H1 (cell line): ENCODE measurements around the gene GLS. TPM values are rescaled to one million over a fixed set of nuclear protein-coding genes. Genes with fewer than 3 reads are reported as not detected.

Experiments
- CTCF ChIA-PET: fragments of 300-600 bp; sonication (Branson Sonifier 250); formaldehyde crosslinking; loops from one replicate; lab custom pipeline; 2021; ENCODE audit not compliant: partially characterized antibody; lab: Charles Lee
- POLR2A ChIA-PET: fragments of 300-600 bp; sonication (Branson Sonifier 250); formaldehyde crosslinking; loops from one replicate; lab custom pipeline; 2021; ENCODE audit warnings: inconsistent platforms; ENCODE audit not compliant: partially characterized antibody; lab: Charles Lee
- DNase-seq, 2 experiments: peaks; one replicate each; pipeline versions ENCODE4 v3.0.0 to v3.0.0-alpha.2; 2010 to 2022; ENCODE audit warnings: low spot score in 2 of 2, low read depth in 1 of 2, mixed read lengths in 1 of 2
- FAIRE-seq: peaks from 2 replicates; lab custom pipeline; 2011; peaks lifted over from hg19 to GRCh38; lab: Jason Lieb, UNC
- H2AFZ ChIP-seq: 2 replicates; pipeline ENCODE4 v1.8.1; 2012; ENCODE audit warnings: low read length, inconsistent platforms
- H2AK5ac ChIP-seq: 2 replicates; pipeline ENCODE4 v1.6.1; 2013; ENCODE audit warnings: low read depth, low read length
- H2BK120ac ChIP-seq: replicated peaks from 2 replicates; pipeline ENCODE3; 2013; ENCODE audit warnings: low read depth, low read length, inconsistent platforms
- H2BK12ac ChIP-seq: 2 replicates; pipeline ENCODE4 v1.6.1; 2013; ENCODE audit warnings: low read depth, low read length
- H2BK15ac ChIP-seq: 2 replicates; pipeline ENCODE4 v1.6.1; 2013; ENCODE audit warnings: low read length
- H2BK20ac ChIP-seq: 2 replicates; pipeline ENCODE4 v1.6.1; 2013; ENCODE audit warnings: low read length
- H2BK5ac ChIP-seq: 2 replicates; pipeline ENCODE4 v1.6.1; 2013; ENCODE audit warnings: low read depth, low read length
- H3K14ac ChIP-seq: 2 replicates; pipeline ENCODE4 v1.6.1; 2013; ENCODE audit warnings: inconsistent platforms; ENCODE audit not compliant: insufficient read length
- H3K18ac ChIP-seq: 2 replicates; pipeline ENCODE4 v1.6.1; 2013; ENCODE audit warnings: low read length; ENCODE audit errors: extremely low read depth
- H3K23ac ChIP-seq: 2 replicates; pipeline ENCODE4 v1.6.1; 2013; ENCODE audit warnings: inconsistent platforms; ENCODE audit not compliant: insufficient read length
- H3K23me2 ChIP-seq: 2 replicates; pipeline ENCODE4 v1.6.1; 2013; ENCODE audit warnings: low read depth, low read length
- H3K27ac ChIP-seq: 2 replicates; pipeline ENCODE4 v1.6.1; 2011; ENCODE audit warnings: low read depth, low read length, inconsistent platforms
- H3K27me3 ChIP-seq, 4 experiments: replicated peaks in 1 of 4; 1 replicate in 1 of 4; 2 replicates in 3 of 4; pipeline versions ENCODE4 v1.6.1 to v1.8.1; 2011 to 2013; ENCODE audit warnings: low read length in 3 of 4, mild to moderate bottlenecking in 3 of 4, inconsistent platforms in 2 of 4, mixed read lengths in 2 of 4, moderate library complexity in 1 of 4; ENCODE audit not compliant: control insufficient read depth in 3 of 4, insufficient read depth in 3 of 4; ENCODE audit errors: extremely low read depth in 1 of 4
- H3K36me3 ChIP-seq, 4 experiments: 2 replicates each; pipeline versions ENCODE4 v1.6.1 to v1.8.1; 2011 to 2013; ENCODE audit warnings: mild to moderate bottlenecking in 4 of 4, low read length in 3 of 4, moderate library complexity in 2 of 4, control low read depth in 1 of 4, inconsistent platforms in 1 of 4; ENCODE audit not compliant: insufficient read depth in 4 of 4, control insufficient read depth in 2 of 4
- H3K4ac ChIP-seq: replicated peaks from 2 replicates; pipeline ENCODE3; 2013; ENCODE audit warnings: low read length, low read depth, mixed read lengths, inconsistent platforms; ENCODE audit not compliant: insufficient read length
- H3K4me1 ChIP-seq, 4 experiments: replicated peaks in 1 of 4; 1 replicate in 1 of 4; 2 replicates in 3 of 4; pipeline versions ENCODE4 v1.6.1 to v1.8.1; 2011 to 2013; ENCODE audit warnings: low read length in 3 of 4, inconsistent platforms in 2 of 4, mixed read lengths in 1 of 4; ENCODE audit not compliant: insufficient read depth in 4 of 4, control insufficient read depth in 3 of 4
- H3K4me2 ChIP-seq, 2 experiments: 2 replicates each; pipeline versions ENCODE4 v1.6.1 to v1.8.1; 2011 to 2013; ENCODE audit warnings: low read depth in 2 of 2, low read length in 2 of 2, control low read depth in 1 of 2, inconsistent platforms in 1 of 2, mild to moderate bottlenecking in 1 of 2; ENCODE audit not compliant: insufficient read depth in 1 of 2
- H3K4me3 ChIP-seq, 4 experiments: fragments of 200-600, 300-600 bp in 1 of 4; sonication (generic), shearing (Covaris generic), sonication (Bioruptor Twin) in 1 of 4; 2 replicates each; pipeline versions ENCODE4 v1.5.1 to v1.8.1; 2011 to 2016; ENCODE audit warnings: low read length in 4 of 4, low read depth in 3 of 4, control low read depth in 2 of 4, inconsistent platforms in 2 of 4, mild to moderate bottlenecking in 2 of 4, mixed read lengths in 1 of 4, moderate library complexity in 1 of 4; ENCODE audit not compliant: insufficient read depth in 2 of 4; ENCODE audit errors: extremely low read depth in 1 of 4
- H3K56ac ChIP-seq: replicated peaks from 2 replicates; pipeline ENCODE3; 2013; ENCODE audit warnings: low read depth, mild to moderate bottlenecking, mixed read lengths, low read length, inconsistent platforms; ENCODE audit not compliant: insufficient read length
- H3K79me1 ChIP-seq: 2 replicates; pipeline ENCODE4 v1.6.1; 2013; ENCODE audit warnings: low read depth, low read length, control low read depth
- H3K79me2 ChIP-seq, 2 experiments: 2 replicates each; pipeline versions ENCODE4 v1.6.1 to v1.8.1; 2012 to 2013; ENCODE audit warnings: low read length in 2 of 2, mild to moderate bottlenecking in 2 of 2, inconsistent platforms in 1 of 2; ENCODE audit not compliant: insufficient read depth in 2 of 2, control insufficient read depth in 1 of 2
- H3K9ac ChIP-seq, 4 experiments: replicated peaks in 1 of 4; 1 replicate in 1 of 4; 2 replicates in 3 of 4; pipeline versions ENCODE4 v1.6.1 to v1.8.1; 2011 to 2013; ENCODE audit warnings: low read depth in 3 of 4, low read length in 3 of 4, control low read depth in 2 of 4, mild to moderate bottlenecking in 2 of 4, moderate library complexity in 2 of 4, inconsistent platforms in 1 of 4; ENCODE audit errors: extremely low read depth in 1 of 4
- H3K9me3 ChIP-seq, 2 experiments: 2 replicates each; pipeline versions ENCODE4 v1.6.1 to v1.8.1; 2012 to 2013; ENCODE audit warnings: mild to moderate bottlenecking in 2 of 2, moderate library complexity in 2 of 2, control low read depth in 1 of 2, inconsistent platforms in 1 of 2, low read depth in 1 of 2, low read length in 1 of 2, mixed read lengths in 1 of 2; ENCODE audit not compliant: insufficient read depth in 2 of 2
- H4K20me1 ChIP-seq, 2 experiments: replicated peaks in 1 of 2; 2 replicates each; pipeline versions ENCODE3 to v1.8.1; 2011 to 2013; ENCODE audit warnings: inconsistent platforms in 2 of 2, low read length in 2 of 2, mild to moderate bottlenecking in 1 of 2; ENCODE audit not compliant: insufficient read depth in 2 of 2, control insufficient read depth in 1 of 2
- H4K5ac ChIP-seq: 2 replicates; pipeline ENCODE4 v1.6.1; 2013; ENCODE audit warnings: low read length, low read depth, mixed read lengths, inconsistent platforms; ENCODE audit not compliant: insufficient read length
- H4K8ac ChIP-seq: 2 replicates; pipeline ENCODE4 v1.8.0; 2013; ENCODE audit warnings: mild to moderate bottlenecking, moderate library complexity, low read length, inconsistent platforms; ENCODE audit not compliant: insufficient read depth; ENCODE audit errors: extremely low read depth
- H4K91ac ChIP-seq: replicated peaks from 2 replicates; pipeline ENCODE3; 2013; ENCODE audit warnings: low read length, mixed read lengths, inconsistent platforms; ENCODE audit not compliant: insufficient read length
- BACH1 ChIP-seq: IDR thresholded peaks from 2 replicates; pipeline ENCODE4 v1.6.1; 2012; ENCODE audit warnings: low read length, improper control_type of control experiment
- CTCF ChIP-seq, 3 experiments: IDR thresholded peaks; 1 replicate in 2 of 3; 2 replicates in 1 of 3; pipeline versions ENCODE4 v1.5.1 to v1.6.1; 2011; ENCODE audit warnings: low read length in 3 of 3, mild to moderate bottlenecking in 3 of 3, inconsistent platforms in 2 of 3, low read depth in 1 of 3, moderate library complexity in 1 of 3; ENCODE audit not compliant: insufficient read depth in 1 of 3; ENCODE audit errors: control extremely low read depth in 1 of 3
- EGR1 ChIP-seq: IDR thresholded peaks from 2 replicates; pipeline ENCODE4 v1.6.1; 2011; ENCODE audit warnings: low read depth, low read length, borderline replicate concordance
- EP300 ChIP-seq, 2 experiments: IDR thresholded peaks; 1 replicate in 1 of 2; 2 replicates in 1 of 2; pipeline ENCODE4 v1.6.1; 2011 to 2012; ENCODE audit warnings: low read depth in 2 of 2, low read length in 2 of 2, mild to moderate bottlenecking in 2 of 2, borderline replicate concordance in 1 of 2, inconsistent platforms in 1 of 2, moderate library complexity in 1 of 2
- GABPA ChIP-seq: IDR thresholded peaks from 2 replicates; pipeline ENCODE4 v1.6.1; 2011; ENCODE audit warnings: mild to moderate bottlenecking, low read length, moderate library complexity, borderline replicate concordance; ENCODE audit not compliant: insufficient read depth
- GTF2F1 ChIP-seq: IDR thresholded peaks from 2 replicates; pipeline ENCODE4 v1.6.1; 2012; ENCODE audit warnings: low read depth, low read length, improper control_type of control experiment, borderline replicate concordance
- MAX ChIP-seq: IDR thresholded peaks from 2 replicates; pipeline ENCODE4 v1.6.1; 2012; ENCODE audit warnings: inconsistent platforms
- SIRT6 ChIP-seq: IDR thresholded peaks from one replicate; pipeline ENCODE4 v1.7.1; 2012; ENCODE audit warnings: low read length, inconsistent platforms
- SP2 ChIP-seq: IDR thresholded peaks from 2 replicates; pipeline ENCODE4 v1.6.1; 2012; ENCODE audit warnings: mild to moderate bottlenecking, low read length, inconsistent platforms
- SRF ChIP-seq: IDR thresholded peaks from 2 replicates; pipeline ENCODE4 v1.6.1; 2011; ENCODE audit warnings: mild to moderate bottlenecking, low read depth, low read length, moderate library complexity
- TAF1 ChIP-seq: IDR thresholded peaks from 2 replicates; pipeline ENCODE4 v1.6.1; 2011; ENCODE audit warnings: mild to moderate bottlenecking, low read depth, low read length
- TEAD4 ChIP-seq: IDR thresholded peaks from 2 replicates; pipeline ENCODE4 v1.6.1; 2012; ENCODE audit warnings: low read depth, low read length, inconsistent platforms, mixed read lengths
- WGBS, 2 experiments: shearing (Covaris generic) in 1 of 2; methylation state at CpG; one replicate each; pipeline versions ENCODE4 v1.1.6 to v1.1.7; 2013 to 2015; ENCODE audit warnings: low lambda C conversion rate in 2 of 2, mixed read lengths in 2 of 2, inconsistent platforms in 1 of 2, low coverage in 1 of 2, missing lambda C conversion rate in 1 of 2; ENCODE audit not compliant: insufficient replicate concordance in 2 of 2, insufficient coverage in 1 of 2, insufficient read length in 1 of 2; ENCODE audit errors: extremely low coverage in 1 of 2, missing lambda C conversion rate in 1 of 2; 5-methylcytosine and 5-hydroxymethylcytosine counted together
- polyA plus RNA-seq, 7 experiments: library from polyadenylated mRNA; depleted of rRNA in 3 of 7; stranded (reverse) in 5 of 7; unstranded in 2 of 7; fragments of >200 nt in 5 of 7; fragments of 200-250 nt in 2 of 7; gene quantifications; 1 replicate in 5 of 7; 2 replicates in 1 of 7; 4 replicates in 1 of 7; pipeline versions ENCODE4 v1.2.1 to v1.2.3, GENCODE V29; 2011 to 2013; ENCODE audit warnings: missing spikeins in 2 of 7, mixed read lengths in 2 of 7
- total RNA-seq: library from RNA; stranded (reverse); fragmentation: NEBNext Ultra II Directional; extraction: Animal tissue kit (Norgen Biotek cat#: 25700); gene quantifications from 2 replicates; pipeline ENCODE4 v1.2.1, GENCODE V29; 2021

Gene GLS
- total and polyA plus RNA-seq, 2 of the 8 experiments (the other 6 are each of a cell fraction or from before 2014, with no cell fraction given): 15.7 to 89.8 TPM

- TF ChIP-seq EP300 (IDR thresholded peaks at IDR 0.05; ENCODE audit: borderline replicate concordance in 1 of 2, low read depth in 2 of 2, low read length in 2 of 2): no peak
- TF ChIP-seq BACH1: no peak
- TF ChIP-seq EGR1: no peak
- TF ChIP-seq SRF: no peak
- TF ChIP-seq CTCF (IDR thresholded peaks at IDR 0.05; ENCODE audit: control extremely low read depth in 1 of 3, insufficient read depth in 1 of 3, low read depth in 1 of 3, low read length in 3 of 3): no peak
- no peak for TF ChIP-seq MAX
- TF ChIP-seq GABPA: no peak
- no peak for TF ChIP-seq TAF1
- TF ChIP-seq SIRT6: no peak
- TF ChIP-seq GTF2F1: no peak
- TF ChIP-seq SP2: no peak
- TF ChIP-seq TEAD4: no peak
- H3K4me1 ChIP-seq: peaks cover 0 to 3% (median 1%) of the 10 kb centered on the region in 4 experiments; a peak in 2 of 7 replicates
- FAIRE-seq (no peak), DNase-seq (no peak)
- H3K56ac ChIP-seq: no peak overlapping the region
- no peak overlapping the region for H2BK12ac ChIP-seq
- no peak overlapping the region for H3K4me2 ChIP-seq
- no peak overlapping the region for H2AFZ ChIP-seq
- H2BK120ac ChIP-seq: no peak overlapping the region
- H4K91ac ChIP-seq: no peak overlapping the region
- no peaks in the 10 kb centered on the region for H3K23me2 ChIP-seq
- no peak overlapping the region for H3K27ac ChIP-seq
- H3K79me2 ChIP-seq: no peaks in the 10 kb centered on the region
- no peaks in the 10 kb centered on the region for H3K36me3 ChIP-seq
- H4K8ac ChIP-seq: no peak overlapping the region
- no peak overlapping the region for H3K23ac ChIP-seq
- H2AK5ac ChIP-seq: no peak overlapping the region
- POLR2A ChIA-PET: interaction anchor here (0.6 kb wide), 1 partner anchor 703 kb away, joined by 3 read pairs; no protein-coding TSS in a partner anchor
- CTCF ChIA-PET: interaction anchor here (1.2 to 2.1 kb wide), 3 partner anchors 11 to 167 kb away, joined by 4 to 9 read pairs (median 8); no protein-coding TSS in a partner anchor
- H4K5ac ChIP-seq: no peak overlapping the region
- H2BK20ac ChIP-seq: no peak overlapping the region
- H3K9ac ChIP-seq: no peak overlapping the region
- no peaks in the 10 kb centered on the region for H3K9me3 ChIP-seq
- H3K4me3 ChIP-seq: no peak overlapping the region
- H3K18ac ChIP-seq: no peak overlapping the region
- no peak overlapping the region for H3K14ac ChIP-seq
- no peaks in the 10 kb centered on the region for H3K79me1 ChIP-seq
- WGBS, 2 experiments: 96% methylated on average over 2 of the region's 2 CpGs; no CpG with 5 or more reads in 1 of the 2 experiments
- peaks cover 0 to 1% (median 0%) of the 10 kb centered on the region in 4 experiments; a peak in 1 of 7 replicates for H3K27me3 ChIP-seq
- H4K20me1 ChIP-seq: no peaks in the 10 kb centered on the region
- H2BK15ac ChIP-seq: no peak overlapping the region
- no peak overlapping the region for H2BK5ac ChIP-seq
- no peak overlapping the region for H3K4ac ChIP-seq
Observed at GRCh38 chr2:190948671-190949070, 68.0 kb downstream of the GLS start.
